Activated CD8-positive, alpha-beta memory T cell treated with anti-CD3 and anti-CD28 coated beads, Interleukin-2, amount 50 U/mL, for 24 hours (primary cell): ENCODE results near the gene PIEZO2.

ENCODE experiments used
- DNase-seq: peaks from one replicate; pipeline ENCODE4 v3.0.0-alpha.2; 2020; ENCODE audit errors: extremely low read depth

The PIEZO2 gene

DNA sequence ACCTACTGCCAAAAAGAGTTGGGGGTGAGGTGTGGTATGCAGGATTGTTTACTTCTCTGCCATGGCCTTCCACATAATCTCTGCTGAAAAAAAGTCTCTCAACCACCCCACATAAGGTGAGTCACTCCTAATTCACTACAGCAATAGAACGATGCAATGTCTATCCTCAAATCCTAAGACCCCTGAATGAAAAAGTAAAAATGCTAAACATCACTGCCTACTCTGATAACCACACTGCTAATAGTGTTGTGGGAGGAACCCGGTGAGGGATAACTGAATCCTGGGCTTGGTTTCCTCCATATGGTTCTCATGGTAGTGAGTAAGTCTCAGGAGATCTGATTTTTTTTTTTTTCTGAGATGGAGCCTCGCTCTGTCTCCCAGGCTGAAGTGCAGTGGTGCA is 252.5 kb downstream of the PIEZO2 start:
- DNase-seq, result no peak

DNA sequence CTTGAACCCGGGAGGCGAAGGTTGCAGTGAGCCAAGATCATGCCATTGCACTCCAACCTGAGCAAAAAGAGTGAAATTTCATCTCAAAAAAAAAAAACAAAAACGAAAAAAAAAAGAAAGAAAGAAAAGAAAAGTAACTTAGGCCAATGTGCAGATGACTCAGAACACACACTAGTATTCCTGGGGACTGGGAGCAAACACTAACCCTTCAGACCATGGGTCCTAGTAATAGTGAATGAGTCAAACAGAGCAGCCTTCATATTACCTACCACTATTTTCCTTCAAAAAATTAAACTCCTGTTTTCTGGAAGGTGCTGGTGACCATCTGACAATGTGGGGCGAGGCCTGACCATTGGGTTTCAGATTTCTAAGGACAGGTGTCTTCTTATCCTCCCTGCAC is 253.4 kb downstream of the PIEZO2 start:
- no peak for DNase-seq

DNA sequence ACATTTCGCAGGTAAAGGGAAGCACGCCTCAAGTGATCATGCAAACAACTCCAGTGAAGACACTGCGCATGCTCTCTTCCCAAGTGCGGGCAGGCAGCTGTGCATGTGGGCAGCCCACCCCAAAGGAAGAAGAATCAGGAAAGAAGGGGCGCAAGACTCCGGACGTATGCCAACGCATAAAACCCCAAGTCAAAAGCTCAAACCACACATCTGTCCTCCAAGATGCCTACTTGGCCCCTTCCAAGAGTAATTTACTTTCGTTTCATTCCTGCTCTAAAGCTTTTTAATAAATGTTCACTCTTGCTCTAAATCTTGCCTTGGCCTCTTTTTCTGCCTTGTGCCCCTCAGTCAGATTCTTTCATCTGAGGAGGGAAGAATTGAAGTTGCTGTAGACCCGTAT is 254.9 kb downstream of the PIEZO2 start:
- DNase-seq, result no peak

DNA sequence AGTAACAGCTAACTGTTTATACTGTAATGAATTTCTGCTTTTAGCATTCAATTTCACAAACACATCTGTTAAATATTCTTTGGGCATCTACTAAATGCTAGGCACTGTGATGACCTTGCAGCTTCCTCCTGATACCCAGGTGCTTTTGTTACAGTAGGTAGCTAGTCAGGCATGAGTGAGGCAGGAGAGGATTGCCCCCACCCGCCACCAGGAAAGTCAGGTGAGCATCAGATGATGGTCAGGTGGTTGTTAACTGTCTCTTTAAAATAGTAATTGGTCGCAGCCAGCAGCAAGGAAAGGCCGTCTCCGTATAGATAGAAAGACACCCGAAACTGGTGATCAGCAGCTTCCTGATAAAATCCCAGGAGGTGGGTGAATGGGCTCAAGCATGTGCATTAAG is 255.6 kb downstream of the PIEZO2 start:
- DNase-seq, result no peak

DNA sequence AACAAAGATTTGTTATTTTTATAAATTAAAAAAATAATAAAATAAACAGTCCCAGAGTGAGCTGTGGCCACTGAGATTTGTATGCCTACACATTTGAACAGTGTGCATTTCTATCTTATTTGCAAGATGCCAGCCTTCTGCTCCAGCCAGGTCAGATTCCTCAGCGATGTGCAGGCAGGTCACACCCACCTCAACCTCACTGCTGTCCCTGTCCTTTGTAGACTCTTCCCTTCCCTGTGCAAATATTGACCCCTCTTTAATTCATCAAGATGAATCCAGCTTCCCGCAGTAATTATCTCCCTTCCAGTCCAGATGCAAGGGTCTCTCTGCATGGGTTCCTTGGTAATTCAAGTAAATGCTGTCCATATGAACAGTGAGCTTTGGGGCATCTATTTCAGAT is 256.2 kb downstream of the PIEZO2 start:
- DNase-seq, result no peak

DNA sequence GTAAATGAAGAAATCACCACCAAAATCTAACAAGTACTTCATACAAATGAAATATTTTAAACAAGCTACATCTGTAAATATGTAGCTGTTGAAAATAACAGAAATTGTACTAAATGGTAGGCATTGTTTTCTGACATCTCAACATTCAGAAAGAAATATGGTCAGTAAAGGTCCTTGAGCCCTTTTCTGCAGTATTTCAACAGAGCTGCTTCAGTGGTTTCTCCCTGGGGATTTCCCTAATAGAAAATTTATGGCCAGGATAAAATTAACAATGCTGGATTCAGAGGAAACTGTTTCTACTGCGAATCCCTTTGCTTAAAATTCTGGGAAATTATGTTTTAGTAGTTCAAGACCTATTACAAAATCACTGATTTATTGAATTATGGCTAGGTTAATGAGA is 256.6 kb downstream of the PIEZO2 start:
- no peak for DNase-seq

DNA sequence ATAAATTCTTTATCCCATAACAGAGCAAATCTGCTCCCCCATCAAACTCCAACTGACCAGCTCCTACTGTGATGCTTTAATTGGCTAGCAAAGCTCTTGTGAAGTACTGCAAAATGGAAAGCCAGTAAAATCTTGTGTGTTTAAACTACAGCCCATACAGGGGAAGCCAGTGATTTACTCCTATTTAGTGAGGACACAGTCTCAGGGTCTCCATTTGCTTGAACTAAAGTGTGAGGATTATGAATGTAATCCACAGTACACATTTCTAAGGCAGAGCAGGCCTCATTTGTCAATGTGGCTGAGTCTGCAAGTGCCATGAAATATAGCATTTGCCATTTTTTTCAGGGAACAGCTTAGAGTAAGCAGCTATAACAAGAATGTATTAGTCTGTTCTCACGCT is 259.3 kb downstream of the PIEZO2 start:
- DNase-seq, result no peak

DNA sequence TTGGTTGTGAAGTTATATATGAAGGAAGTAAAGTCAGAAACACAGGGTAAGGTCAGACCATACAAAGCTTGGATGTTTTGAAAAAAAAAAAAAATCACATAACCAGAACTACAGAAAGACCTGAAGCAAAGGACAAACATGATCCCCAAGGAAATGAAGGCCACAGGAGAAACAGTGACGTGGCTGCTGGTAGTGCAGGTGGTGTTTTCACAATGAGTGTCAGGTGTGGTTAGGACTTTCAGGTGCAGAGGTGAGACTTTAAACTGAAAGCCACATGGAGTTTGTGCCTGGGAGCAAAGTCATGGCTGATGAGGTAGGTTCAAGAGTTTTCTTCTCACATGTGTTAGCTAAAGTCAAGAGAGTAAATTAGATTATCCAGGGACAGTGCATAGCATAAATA is 270.7 kb downstream of the PIEZO2 start:
- DNase-seq, result no peak

DNA sequence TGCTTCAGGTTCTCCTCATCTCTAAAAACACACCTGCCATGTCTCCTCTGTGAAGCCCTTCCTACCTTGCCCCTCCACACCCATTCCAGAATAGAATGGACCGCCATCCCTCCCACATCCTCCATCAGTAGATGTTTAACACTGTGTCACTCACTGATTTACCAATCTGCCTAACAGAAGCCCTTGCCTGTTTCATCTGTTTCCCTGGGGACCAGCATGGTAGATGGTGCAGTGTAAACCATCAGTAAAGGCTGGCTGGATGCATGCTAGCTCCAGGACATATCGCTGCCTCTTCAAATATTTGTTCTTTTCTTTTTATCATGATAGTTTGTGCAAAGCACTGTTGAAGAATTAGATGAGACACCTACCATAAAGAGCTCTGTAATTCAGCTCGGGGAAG is 271.4 kb downstream of the PIEZO2 start:
- no peak for DNase-seq

DNA sequence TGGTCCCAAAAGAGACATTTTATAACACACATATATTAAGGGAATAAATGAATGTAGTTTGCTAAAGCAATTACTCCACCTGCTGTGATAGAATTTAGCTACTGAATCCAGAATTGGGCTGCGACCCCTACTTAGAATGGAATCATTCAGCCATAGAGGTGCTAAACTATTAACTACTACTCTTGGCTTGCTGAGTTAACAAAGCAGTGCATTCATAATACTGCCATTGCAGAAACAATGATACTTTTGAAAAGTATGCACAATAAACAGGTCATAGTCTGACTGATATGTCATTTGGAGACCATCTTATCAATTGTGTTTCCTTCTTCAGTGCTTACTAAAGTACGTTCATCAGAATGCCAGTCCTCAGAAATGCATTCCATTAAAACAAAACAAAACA is 273.6 kb downstream of the PIEZO2 start:
- no peak for DNase-seq

DNA sequence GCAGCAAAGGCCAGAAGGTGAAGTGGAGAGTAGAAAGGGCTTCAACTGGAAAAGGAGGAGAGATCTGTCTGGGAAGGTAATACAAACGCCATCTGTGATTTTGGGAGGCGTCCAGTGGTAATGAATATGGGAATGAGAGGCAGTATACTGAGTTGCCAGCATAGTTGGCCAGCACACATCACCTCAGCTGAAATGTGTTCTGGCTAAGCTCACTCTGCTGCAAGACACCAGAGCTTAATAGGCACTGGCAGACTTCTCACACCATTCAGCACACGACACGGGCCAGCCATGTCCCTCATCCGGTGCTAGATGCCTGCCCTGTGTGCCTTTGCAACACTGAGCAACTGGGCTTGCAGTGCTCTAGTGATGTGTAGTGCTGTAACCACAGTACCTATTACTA is 277.1 kb downstream of the PIEZO2 start:
- no peak for DNase-seq

DNA sequence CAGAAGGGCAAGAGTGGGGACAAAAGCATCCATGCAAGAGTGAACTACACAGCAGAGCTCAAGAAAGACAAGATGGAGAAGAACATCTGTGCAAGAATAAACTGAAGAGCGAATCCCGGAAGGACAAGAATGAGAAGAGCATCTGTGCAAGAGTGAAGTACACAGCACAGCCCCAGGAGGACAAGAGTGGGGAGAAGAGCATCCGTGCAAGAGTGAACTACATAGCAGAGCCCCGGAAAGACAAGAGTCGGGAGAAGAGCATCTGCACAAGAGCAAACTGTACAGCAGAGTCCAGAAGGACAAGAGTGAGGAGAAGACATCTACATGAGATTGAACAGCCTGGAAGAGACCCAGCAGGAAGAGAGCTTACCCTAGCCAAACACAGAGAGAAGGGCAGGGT is 284.6 kb downstream of the PIEZO2 start:
- no peak for DNase-seq

DNA sequence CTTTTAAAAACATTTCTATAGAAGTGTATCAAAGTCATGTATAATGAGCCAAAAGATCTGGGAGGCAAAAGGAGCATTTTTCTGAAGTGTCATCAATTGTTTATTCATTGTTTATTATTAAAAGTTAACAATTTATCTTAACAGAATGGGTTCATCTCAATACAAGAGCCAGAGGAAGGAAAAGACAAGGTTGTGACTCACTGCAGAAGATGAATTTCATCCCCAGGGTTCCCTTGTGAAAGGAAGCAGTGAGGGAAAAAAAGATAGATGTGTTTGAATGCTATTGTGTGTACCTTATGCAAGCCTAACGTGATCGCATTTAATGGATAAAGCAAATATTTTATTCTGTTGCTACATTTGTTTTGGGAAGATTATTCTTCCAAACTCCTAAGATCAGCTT is 286.3 kb downstream of the PIEZO2 start:
- DNase-seq, result no peak

DNA sequence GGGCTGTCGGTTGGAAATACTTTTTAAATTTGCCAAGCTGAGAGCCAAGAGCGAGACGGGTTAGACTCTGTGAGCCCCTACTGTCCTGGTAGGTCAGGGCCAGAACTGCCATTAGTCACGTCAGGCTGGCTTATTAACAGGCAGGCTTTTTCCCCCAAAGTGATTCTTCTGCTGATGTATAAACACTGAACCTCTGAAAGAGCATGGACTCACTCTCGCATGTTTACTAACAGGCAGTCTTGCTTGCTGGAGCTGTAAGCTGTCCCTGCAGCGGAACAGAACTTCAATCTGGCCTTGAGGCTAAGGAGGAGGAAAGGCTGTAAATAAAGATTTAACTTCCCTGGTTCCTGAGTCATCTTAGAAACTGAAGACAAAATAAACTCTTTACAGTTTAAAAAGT is 288.4 kb downstream of the PIEZO2 start:
- DNase-seq, result no peak

DNA sequence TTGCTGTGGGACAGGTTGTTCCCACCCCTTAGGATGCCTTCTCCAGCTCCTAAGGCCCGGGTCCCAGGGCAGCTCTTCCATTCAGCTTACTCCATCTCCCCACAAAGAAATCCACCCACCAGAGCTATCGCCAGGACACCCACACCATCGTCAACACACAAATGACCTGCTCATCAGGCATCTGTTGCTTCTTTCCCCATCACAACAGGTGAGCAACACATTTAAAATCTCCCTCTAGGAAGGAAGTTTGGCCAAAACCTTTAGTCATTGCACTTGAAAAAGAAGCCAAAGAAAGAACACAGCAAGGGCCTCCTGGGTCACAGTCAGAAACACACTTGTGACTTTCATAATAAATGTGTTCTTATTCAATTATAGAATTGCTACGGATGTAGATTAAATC is 289.0 kb downstream of the PIEZO2 start:
- no peak for DNase-seq

DNA sequence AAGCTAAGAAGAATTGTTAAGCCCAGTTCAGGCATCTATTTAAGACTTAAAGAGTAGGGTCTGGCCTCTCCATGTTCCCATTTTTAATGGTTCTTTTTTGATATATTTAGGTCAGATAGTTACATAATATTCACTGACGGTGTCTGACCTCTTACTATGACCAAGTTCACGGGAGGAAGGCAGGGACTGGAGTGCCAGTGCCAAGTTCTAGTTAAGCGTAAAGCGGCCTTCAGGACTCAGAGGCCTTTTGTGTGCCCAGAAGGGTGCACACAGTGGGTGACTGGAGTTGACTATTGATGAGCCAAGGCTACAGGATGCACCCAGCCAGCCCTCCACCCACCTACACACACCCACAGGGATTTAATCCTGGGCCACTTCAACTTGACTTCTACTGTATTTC is 290.9 kb downstream of the PIEZO2 start:
- no peak for DNase-seq

DNA sequence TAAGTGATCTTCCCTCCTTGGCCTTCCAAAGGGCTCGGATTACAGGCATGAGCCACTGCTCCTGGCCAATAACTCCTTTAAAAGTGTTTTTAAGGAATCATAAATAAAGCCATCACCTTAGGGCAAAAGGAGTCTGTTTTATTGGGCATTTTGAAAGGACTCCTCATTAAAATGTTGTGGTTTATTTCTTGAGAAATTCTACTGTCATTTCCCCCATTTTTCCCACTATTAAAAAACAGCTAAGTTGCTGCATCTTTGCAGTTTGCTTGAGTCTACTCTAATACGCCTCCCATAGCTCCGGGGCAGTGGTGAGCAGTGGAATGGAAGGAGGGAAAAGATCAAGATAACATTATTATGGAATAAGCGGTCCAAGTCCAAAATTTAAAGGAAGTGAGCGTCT is 293.2 kb downstream of the PIEZO2 start:
- no peak for DNase-seq

DNA sequence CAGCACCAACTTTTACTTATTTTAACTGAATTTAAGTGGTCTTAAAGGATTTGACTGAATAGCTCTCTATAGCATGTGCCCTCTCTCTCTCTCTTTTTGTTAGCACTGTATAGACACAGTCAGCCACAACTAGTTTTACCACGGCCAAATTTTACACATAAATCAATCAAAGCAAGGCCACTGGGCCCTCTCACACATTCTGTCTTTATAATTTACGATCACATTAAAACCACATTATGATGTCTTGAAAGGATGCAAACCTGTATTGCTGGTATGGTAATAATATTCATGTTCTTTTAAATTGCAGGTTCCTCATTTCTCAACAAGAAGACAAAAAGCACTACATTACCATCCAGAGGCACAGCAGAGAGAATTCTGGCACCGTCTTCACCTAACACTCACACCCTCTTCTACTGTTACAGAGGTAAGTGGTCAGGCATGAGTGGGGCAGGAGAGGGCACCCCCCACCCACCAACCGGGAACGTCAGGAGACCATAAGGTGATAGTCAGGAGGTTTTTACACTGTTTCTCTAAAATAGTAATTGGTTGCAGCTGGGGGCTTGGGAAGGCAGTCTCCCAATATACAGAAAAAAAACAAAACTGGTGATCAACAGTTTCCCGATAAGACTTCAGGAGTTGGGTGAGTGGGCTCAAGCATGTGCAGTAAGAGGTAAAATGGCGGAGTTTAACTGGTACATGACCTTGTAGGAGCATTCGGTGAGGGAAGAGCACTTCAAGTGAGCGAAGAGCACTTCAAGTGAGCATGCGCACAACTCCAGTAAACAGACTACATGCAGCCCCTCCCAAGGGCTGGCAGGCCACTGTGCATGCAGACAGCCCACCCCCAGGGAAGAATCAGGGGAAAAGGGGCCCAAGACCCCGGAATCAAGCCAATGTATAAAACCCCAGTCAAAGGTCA is 296.7 kb downstream of the PIEZO2 start:
- DNase-seq, result no peak

DNA sequence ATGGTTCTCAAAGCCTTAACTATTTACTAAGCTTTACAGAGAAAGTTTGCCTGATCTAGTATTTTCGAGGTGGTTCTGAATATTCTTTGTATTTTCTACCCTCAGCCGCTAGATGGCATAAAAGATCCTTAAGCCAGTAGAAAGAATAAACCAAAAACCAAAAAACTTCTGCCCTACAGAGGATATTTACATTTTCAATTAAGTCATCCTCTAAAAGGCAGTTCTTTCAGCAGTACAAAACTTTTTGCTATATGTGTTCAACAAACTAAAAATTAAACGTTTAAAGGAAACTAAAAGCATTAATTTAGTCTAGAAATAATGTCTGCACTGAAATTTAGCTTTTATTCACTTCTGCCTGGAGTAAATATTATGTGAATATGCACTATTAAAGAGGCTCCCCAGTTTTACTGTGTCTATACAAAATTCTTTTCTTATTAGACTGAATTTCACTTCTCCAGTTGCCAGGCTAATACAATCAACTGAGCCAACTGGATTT is 297.5 kb downstream of the PIEZO2 start:
- DNase-seq, result no peak

DNA sequence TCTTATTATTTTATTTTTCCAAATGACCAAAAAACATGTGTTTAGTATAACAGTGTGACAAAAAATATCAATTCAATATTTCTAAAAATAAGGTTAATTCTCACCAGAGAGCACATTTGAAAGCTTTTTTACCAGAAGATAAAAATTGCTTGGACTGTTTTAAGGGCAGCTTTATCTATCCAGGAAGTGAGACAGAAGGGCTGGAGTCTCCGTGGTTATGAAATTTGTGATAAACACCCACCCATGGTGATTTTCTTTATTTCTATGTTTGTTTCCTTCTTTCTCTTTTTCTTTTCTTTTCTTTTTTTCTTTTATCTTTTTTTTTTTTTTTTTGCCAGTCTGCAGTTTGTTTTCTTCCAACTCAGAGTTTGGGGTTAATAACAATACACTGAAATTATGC is 298.5 kb downstream of the PIEZO2 start:
- DNase-seq, result no peak

DNA sequence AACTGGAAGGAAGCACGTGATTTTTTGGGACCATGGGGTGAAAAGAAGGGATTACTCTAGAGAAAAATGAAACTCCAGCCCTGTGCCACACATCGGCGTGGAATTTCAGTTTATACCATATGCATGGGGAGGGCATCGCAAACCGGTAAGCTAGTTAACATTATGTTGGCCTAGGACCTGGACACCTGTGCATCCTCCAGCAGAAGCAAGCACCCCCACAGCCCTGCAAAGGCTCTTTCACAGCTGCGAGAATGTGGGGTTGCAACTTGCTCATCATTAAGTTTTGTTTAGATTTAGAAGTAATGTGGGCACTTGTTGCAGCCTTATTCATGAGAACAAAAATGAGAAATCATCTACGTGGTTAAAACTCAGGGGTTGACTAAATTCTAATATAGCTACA is 299.2 kb downstream of the PIEZO2 start:
- no peak for DNase-seq

DNA sequence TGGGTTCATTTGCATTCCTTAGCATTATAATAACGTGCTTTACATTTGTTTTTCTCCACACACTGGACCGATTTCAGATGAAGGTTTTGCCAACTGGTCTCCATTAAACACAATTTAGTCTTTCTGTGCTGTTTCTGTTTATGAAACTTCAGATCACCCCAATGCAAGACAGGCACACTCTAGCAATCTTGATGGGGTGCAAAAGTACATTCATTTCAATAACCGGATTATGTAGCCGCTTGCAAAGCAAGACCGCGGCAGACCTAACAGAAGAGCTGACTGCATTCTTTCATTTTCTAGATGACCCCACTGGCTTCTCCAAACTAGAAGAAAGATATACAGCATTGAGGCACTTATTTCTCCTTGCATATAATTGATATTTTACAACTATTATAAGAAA is 301.5 kb downstream of the PIEZO2 start:
- no peak for DNase-seq

DNA sequence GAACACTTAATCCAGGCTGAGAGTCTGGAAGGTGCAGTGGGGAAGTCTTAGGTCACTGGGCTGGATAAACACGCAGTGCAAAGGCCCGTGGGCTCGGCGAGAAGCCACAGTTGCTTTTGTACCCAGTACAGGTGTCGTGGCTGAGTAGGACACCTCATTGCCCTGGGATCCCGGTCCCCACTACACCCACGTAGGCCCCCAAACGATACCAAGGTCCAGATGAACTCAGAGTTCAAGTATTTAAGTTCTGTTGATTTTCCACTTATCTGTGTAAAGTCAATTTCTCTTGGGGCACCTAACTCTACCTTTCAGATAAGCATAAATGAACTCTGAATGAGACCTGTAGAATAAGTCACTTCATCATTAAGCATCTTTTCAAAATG is 302.0 kb downstream of the PIEZO2 start:
- DNase-seq, result no peak
